ENCODE measurements around the gene KATNAL2. TPM values are rescaled to one million over a fixed set of nuclear protein-coding genes. Genes with fewer than 3 reads are reported as not detected.

The KATNAL2 gene
- polyA plus RNA-seq, 3 donors = 0.35 to 0.36 TPM; not detected in 1

DNA sequence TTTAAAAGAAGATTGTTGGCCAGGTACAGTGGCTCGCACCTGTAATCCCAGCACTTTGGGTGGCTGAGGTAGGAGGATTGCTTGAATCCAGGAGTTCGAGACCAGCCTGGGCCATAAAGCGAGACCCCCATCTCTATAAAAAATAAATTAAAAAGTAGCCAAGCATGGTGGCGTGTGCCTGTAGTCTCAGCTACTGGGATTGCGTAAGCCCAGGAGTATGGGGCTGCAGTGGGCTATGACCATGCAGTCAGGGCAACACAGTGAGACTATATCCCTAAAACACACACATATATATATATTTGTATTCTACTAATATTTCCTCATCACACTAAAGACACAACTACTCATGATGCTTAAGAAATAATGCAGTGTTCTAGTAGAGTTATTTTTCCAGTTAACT lies 225.8 kb downstream of the KATNAL2 start:
- DNase-seq = no peak
- Histone ChIP-seq H3K27me3 (ENCODE audit: control insufficient read depth in 2 of 2, insufficient read depth in 2 of 2, low read length in 2 of 2) (no peaks in the 10 kb centered on the region), H3K27ac (ENCODE audit: low read depth in 1 of 2, low read length in 2 of 2) (no peak overlapping the region), H3K36me3 (replicated peaks in 1 of 2; ENCODE audit: control insufficient read depth in 1 of 2, insufficient read depth in 2 of 2, low read length in 2 of 2) (no peaks in the 10 kb centered on the region), H3K4me2 (replicated peaks; ENCODE audit: extremely low read depth, low read length, poor library complexity, severe bottlenecking) (no peak overlapping the region), H3K9ac (ENCODE audit: insufficient read depth, low read length, poor library complexity, severe bottlenecking) (no peak overlapping the region), H3K9me3 (replicated peaks in 1 of 2; ENCODE audit: control insufficient read depth in 1 of 2, insufficient read depth in 1 of 2, low read length in 2 of 2) (no peaks in the 10 kb centered on the region), H3K4me1 (ENCODE audit: control insufficient read depth in 1 of 2, insufficient read depth in 2 of 2, low read length in 2 of 2) (no peaks in the 10 kb centered on the region), H4K20me1 (ENCODE audit: insufficient read depth, low read length) (peaks cover 58% of the 10 kb centered on the region), H3K4me3 (replicated peaks in 1 of 3; ENCODE audit: low read depth in 2 of 3, low read length in 3 of 3) (no peak overlapping the region), H3K79me2 (ENCODE audit: insufficient read depth, low read length) (peaks cover 49% of the 10 kb centered on the region), H2AFZ (ENCODE audit: insufficient read depth, low read depth, low read length, poor library complexity, severe bottlenecking) (no peak overlapping the region)
- Mint-ChIP-seq H3K36me3 (peaks cover 10 to 19% of the 10 kb centered on the region in 2 donors), H3K9me3 (peaks cover 0 to 2% (median 0%) of the 10 kb centered on the region in 7 donors), H3K4me1 (peaks cover 6% of the 10 kb centered on the region), H3K27me3 (ENCODE audit: low read depth in 3 of 3) (no peaks in the 10 kb centered on the region), H3K27ac (no peak overlapping the region), H3K4me3 (no peak overlapping the region)
- no CpG with 5 or more reads among the region's 5 CpGs for WGBS (ENCODE audit: insufficient coverage)
- TF ChIP-seq, protein P1, sequence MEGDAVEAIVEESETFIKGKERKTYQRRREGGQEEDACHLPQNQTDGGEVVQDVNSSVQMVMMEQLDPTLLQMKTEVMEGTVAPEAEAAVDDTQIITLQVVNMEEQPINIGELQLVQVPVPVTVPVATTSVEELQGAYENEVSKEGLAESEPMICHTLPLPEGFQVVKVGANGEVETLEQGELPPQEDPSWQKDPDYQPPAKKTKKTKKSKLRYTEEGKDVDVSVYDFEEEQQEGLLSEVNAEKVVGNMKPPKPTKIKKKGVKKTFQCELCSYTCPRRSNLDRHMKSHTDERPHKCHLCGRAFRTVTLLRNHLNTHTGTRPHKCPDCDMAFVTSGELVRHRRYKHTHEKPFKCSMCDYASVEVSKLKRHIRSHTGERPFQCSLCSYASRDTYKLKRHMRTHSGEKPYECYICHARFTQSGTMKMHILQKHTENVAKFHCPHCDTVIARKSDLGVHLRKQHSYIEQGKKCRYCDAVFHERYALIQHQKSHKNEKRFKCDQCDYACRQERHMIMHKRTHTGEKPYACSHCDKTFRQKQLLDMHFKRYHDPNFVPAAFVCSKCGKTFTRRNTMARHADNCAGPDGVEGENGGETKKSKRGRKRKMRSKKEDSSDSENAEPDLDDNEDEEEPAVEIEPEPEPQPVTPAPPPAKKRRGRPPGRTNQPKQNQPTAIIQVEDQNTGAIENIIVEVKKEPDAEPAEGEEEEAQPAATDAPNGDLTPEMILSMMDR (IDR thresholded peaks at IDR 0.05) = no peak
- intact Hi-C loops (cut with micrococcal nuclease) = no loop called here

DNA sequence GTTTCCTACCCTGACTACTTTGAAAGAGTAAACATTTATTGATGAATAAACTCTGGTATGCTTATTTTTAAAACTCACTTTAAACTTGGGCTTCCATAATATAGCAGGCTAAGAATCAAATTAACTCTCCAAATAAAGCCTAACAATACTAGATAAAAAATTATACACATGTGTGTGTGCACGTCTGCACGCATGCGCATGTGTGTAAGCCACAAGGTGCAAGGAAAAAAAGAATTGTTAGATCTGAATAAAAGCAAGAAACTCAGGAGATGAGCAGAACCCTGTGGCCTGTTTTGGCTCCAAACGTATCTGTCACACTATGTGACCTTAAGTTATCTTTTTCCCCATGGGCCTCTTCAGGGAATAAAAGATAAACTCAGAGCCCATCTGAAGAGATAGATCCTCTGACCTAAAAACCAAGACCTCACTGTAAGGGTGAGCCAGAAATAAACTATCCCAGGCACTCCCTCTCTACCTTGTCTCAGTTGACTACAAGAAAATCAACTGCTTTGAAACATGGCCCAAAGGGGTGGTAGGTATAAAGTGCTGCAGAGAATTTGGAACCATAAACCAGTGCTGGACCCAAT lies 226.6 kb downstream of the KATNAL2 start:
- H3K4me2 ChIP-seq (replicated peaks; ENCODE audit: extremely low read depth, low read length, poor library complexity, severe bottlenecking) = no peak overlapping the region
- H3K27me3 Mint-ChIP-seq (ENCODE audit: low read depth in 3 of 3) = no peaks in the 10 kb centered on the region
- H3K4me3 Mint-ChIP-seq = no peak overlapping the region
- H3K4me1 ChIP-seq (ENCODE audit: control insufficient read depth in 1 of 2, insufficient read depth in 2 of 2, low read length in 2 of 2) = no peaks in the 10 kb centered on the region
- H3K9me3 ChIP-seq (replicated peaks in 1 of 2; ENCODE audit: control insufficient read depth in 1 of 2, insufficient read depth in 1 of 2, low read length in 2 of 2) = no peaks in the 10 kb centered on the region
- H3K36me3 ChIP-seq (replicated peaks in 1 of 2; ENCODE audit: control insufficient read depth in 1 of 2, insufficient read depth in 2 of 2, low read length in 2 of 2) = no peaks in the 10 kb centered on the region
- H3K9ac ChIP-seq (ENCODE audit: insufficient read depth, low read length, poor library complexity, severe bottlenecking) = no peak overlapping the region
- H3K79me2 ChIP-seq (ENCODE audit: insufficient read depth, low read length) = peaks cover 57% of the 10 kb centered on the region
- H3K4me3 ChIP-seq (replicated peaks in 1 of 3; ENCODE audit: low read depth in 2 of 3, low read length in 3 of 3) = no peak overlapping the region
- H3K9me3 Mint-ChIP-seq = peaks cover 0 to 2% (median 0%) of the 10 kb centered on the region in 7 donors
- H3K27ac ChIP-seq (ENCODE audit: low read depth in 1 of 2, low read length in 2 of 2) = no peak overlapping the region
- WGBS (ENCODE audit: insufficient coverage) = 100% methylated on average over 1 of the region's 4 CpGs
- peaks cover 62% of the 10 kb centered on the region for H4K20me1 ChIP-seq (ENCODE audit: insufficient read depth, low read length)
- TF ChIP-seq, protein P1 (IDR thresholded peaks at IDR 0.05) = no peak
- H2AFZ ChIP-seq (ENCODE audit: insufficient read depth, low read depth, low read length, poor library complexity, severe bottlenecking) = no peak overlapping the region
- no peaks in the 10 kb centered on the region for H3K27me3 ChIP-seq (ENCODE audit: control insufficient read depth in 2 of 2, insufficient read depth in 2 of 2, low read length in 2 of 2)
- no peak overlapping the region for H3K27ac Mint-ChIP-seq
- peaks cover 13% of the 10 kb centered on the region for H3K4me1 Mint-ChIP-seq
- intact Hi-C loops (cut with micrococcal nuclease) = no loop called here
- peaks cover 10 to 14% of the 10 kb centered on the region in 2 donors for H3K36me3 Mint-ChIP-seq
- no peak for DNase-seq
